Naive B cell (primary cell): ENCODE measurements around the gene CYB5B. TPM values are rescaled to one million over a fixed set of nuclear protein-coding genes. Genes with fewer than 3 reads are reported as not detected.

Experiments
- ATAC-seq, 2 donors: fragments of 150-1000 bp; cut with Tn5 transposase; 2 replicates each; pipeline ENCODE4 v1.10.0; 2021; ENCODE audit warnings: low read depth in 2 of 2, mild to moderate bottlenecking in 2 of 2, moderate library complexity in 2 of 2
- DNase-seq: peaks from one replicate; pipeline ENCODE4 v3.0.0; 2022
- H3K27ac Mint-ChIP-seq, 6 donors: one replicate each; pipeline ENCODE4 v1.8.0; 2020 to 2022; ENCODE audit warnings: mild to moderate bottlenecking in 6 of 6, mixed read lengths in 6 of 6, moderate library complexity in 5 of 6, inconsistent platforms in 2 of 6
- H3K27me3 Mint-ChIP-seq, 3 donors: one replicate each; pipeline ENCODE4 v1.8.0; 2021 to 2022; ENCODE audit warnings: mixed read lengths in 3 of 3, mild to moderate bottlenecking in 1 of 3
- H3K36me3 Mint-ChIP-seq, 2 donors: one replicate each; pipeline ENCODE4 v1.8.0; 2020 to 2022; ENCODE audit warnings: mixed read lengths in 2 of 2, inconsistent platforms in 1 of 2, mild to moderate bottlenecking in 1 of 2
- H3K4me1 Mint-ChIP-seq, 3 donors: one replicate each; pipeline ENCODE4 v1.8.0; 2020 to 2022; ENCODE audit warnings: mixed read lengths in 3 of 3, inconsistent platforms in 1 of 3, mild to moderate bottlenecking in 1 of 3, moderate library complexity in 1 of 3
- H3K4me3 Mint-ChIP-seq, 8 donors: one replicate each; pipeline ENCODE4 v1.8.0; 2020 to 2022; ENCODE audit warnings: mild to moderate bottlenecking in 8 of 8, mixed read lengths in 8 of 8, moderate library complexity in 8 of 8, inconsistent platforms in 2 of 8
- H3K9me3 Mint-ChIP-seq, 7 donors: one replicate each; pipeline ENCODE4 v1.8.0; 2020 to 2022; ENCODE audit warnings: mixed read lengths in 7 of 7, mild to moderate bottlenecking in 5 of 7, inconsistent platforms in 2 of 7, moderate library complexity in 1 of 7
- polyA plus RNA-seq, 6 donors: library from polyadenylated mRNA; unstranded; fragments of 300-500 nt; fragmentation: Illumina TruSeq; gene quantifications; one replicate each; pipeline ENCODE4 v1.2.3, GENCODE V29; 2021; ENCODE audit warnings: low read depth in 6 of 6

CYB5B gene, protein sequence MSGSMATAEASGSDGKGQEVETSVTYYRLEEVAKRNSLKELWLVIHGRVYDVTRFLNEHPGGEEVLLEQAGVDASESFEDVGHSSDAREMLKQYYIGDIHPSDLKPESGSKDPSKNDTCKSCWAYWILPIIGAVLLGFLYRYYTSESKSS
- polyA plus RNA-seq: 100 to 1,000 TPM in 5 of 6 donors, 10 to 100 TPM in 1; 68.3 to 107 (median 103) TPM

DNA sequence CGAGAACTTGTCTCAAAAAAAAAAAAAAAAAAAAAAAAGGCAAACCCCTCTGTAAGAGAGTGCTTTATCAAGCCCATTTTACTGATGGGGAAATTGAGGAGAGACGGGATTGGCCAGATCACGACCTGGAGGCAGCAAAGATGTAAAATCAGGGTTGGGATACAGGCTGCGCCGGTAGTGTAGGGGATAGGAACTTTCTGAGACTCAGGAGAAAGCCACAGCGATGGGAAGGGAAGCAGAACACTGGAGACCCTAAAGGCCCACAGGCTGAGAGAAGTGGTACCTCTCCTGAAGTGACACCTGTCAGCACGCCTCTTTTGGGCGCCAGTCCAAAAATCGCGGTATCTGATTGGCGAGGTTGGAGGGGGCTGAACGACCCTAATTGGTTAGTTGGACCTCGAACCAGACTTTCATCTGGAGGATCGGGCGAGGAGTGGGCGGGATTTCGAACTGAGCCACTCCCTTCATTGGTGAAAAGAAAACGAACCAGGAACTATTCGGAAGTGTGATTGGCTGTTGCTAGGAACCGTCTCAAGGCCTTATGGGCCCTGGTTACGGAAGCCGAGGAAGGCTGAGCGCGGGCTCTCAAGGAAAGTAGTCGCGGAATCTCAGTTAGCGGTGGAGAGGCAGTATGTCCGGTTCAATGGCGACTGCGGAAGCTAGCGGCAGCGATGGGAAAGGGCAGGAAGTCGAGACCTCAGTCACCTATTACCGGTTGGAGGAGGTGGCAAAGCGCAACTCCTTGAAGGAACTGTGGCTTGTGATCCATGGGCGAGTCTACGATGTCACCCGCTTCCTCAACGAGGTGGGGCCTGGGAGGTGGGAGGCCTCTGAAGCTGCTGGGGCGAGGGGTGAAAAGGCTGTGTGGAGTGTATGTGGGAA lies at the start of gene CYB5B:
Gene CYB5B, plus strand, starts transcription at position 567 of the 882 bp plus-strand sequence. Its CDS starts 65 bp downstream, at position 632.
- H3K4me1 Mint-ChIP-seq: peaks cover 25 to 46% (median 27%) of the 10 kb centered on the region in 3 donors
- ATAC-seq: peak; percentile 93 to 94
- no peaks in the 10 kb centered on the region for H3K27me3 Mint-ChIP-seq

DNA sequence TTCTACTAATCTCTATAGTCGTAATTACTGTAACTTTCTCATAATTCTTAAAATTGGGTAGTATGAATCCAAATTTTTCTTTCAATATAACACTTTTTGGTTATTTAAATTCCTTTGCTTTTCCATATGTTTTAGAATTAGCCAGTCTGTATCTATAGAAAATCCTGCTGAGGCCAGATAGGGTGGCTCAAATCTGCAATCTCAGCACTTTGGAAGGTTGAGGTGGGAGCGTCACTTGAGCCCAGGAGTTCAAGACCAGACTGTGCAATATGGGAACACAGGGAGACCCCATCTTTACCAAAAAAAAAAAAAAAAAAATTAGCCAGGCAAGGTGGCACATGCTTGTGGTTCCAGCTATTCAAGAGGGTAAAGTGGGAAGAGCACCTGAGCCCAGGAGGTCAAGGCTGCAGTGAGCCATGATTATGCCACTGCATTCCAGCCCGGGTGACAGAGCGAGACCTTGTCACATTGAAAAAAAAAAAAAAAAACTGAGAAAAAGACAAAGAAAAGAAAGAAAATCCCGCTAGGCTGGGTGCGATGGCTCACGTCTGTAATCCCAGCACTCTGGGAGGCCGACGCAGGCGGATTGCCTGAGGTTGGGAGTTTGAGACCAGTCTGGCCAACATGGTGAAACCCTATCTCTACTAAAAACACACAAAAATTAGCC lies 47.9 kb upstream of the CYB5B start:
- H3K36me3 Mint-ChIP-seq: peaks cover 7 to 13% of the 10 kb centered on the region in 2 donors
- no peaks in the 10 kb centered on the region for H3K27me3 Mint-ChIP-seq
- no peak for ATAC-seq
- no peak for DNase-seq
- no peak overlapping the region for H3K4me3 Mint-ChIP-seq
- H3K9me3 Mint-ChIP-seq: no peaks in the 10 kb centered on the region
- H3K4me1 Mint-ChIP-seq: peaks cover 15 to 31% (median 17%) of the 10 kb centered on the region in 3 donors
- H3K27ac Mint-ChIP-seq: peak overlapping the region in 2 of 6 donors; percentile 36 to 81

More for the DNA sequence above, at the start of gene CYB5B:
- H3K9me3 Mint-ChIP-seq: peaks cover 4 to 13% (median 6%) of the 10 kb centered on the region in 7 donors
- peak; percentile 96 for DNase-seq
- peaks cover 13 to 19% of the 10 kb centered on the region in 2 donors for H3K36me3 Mint-ChIP-seq
- peak within 1 kb of the TSS; percentile 55 to 98 (median 95) for H3K27ac Mint-ChIP-seq
- peak within 1 kb of the TSS; percentile 95 to 99 (median 97) for H3K4me3 Mint-ChIP-seq

DNA sequence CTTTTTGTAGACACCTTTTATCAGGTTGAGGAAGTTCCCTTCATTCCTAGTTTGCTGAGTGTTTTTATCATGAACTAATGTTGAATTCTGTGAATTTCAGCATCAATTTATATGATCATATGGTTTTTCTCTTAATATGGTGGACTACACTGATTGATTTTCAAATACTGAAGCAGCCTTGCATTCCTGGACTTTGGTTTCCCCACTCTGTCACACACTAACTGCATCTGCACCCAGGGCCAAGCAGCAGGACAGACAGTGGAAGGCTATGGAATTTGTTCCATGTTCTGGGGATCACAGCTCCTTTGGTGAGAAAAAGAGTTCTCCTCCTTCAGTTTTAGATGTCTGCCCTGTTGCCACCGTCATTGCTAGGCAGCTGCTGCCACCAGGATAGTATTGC lies 46.4 kb upstream of the CYB5B start:
- peaks cover 11 to 29% (median 19%) of the 10 kb centered on the region in 3 donors for H3K4me1 Mint-ChIP-seq
- H3K36me3 Mint-ChIP-seq: peaks cover 14 to 20% of the 10 kb centered on the region in 2 donors
- H3K27ac Mint-ChIP-seq: peak overlapping the region in 4 of 6 donors; percentile 27 to 73 (median 46)
- ATAC-seq (no peak), DNase-seq (no peak)
- no peak overlapping the region for H3K4me3 Mint-ChIP-seq
- no peaks in the 10 kb centered on the region for H3K27me3 Mint-ChIP-seq
- H3K9me3 Mint-ChIP-seq: no peaks in the 10 kb centered on the region

DNA sequence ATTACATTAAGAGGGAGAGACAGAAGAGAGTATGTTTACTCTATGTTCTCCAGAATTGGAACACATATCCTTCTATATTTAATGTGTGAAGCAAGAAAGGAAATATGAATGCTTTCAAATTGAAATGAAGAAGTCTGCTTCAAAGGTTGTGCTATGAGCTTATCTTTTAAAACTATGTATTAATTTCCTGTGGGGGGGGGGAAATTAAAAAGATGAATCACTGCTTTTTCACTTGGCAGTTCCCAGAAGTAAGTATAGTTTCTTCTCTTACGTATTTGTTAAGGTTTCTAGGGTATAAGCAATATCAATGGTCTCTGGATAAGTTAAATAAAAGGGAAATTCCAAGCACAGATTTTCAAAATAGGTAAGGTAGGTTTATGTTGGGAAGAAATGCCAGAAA lies 45.7 kb upstream of the CYB5B start:
- H3K27me3 Mint-ChIP-seq: no peaks in the 10 kb centered on the region
- no peaks in the 10 kb centered on the region for H3K9me3 Mint-ChIP-seq
- DNase-seq (no peak), ATAC-seq (no peak)
- H3K36me3 Mint-ChIP-seq: peaks cover 14 to 20% of the 10 kb centered on the region in 2 donors
- peak overlapping the region in 4 of 6 donors; percentile 22 to 65 (median 42) for H3K27ac Mint-ChIP-seq
- no peak overlapping the region for H3K4me3 Mint-ChIP-seq
- H3K4me1 Mint-ChIP-seq: peaks cover 11 to 28% (median 24%) of the 10 kb centered on the region in 3 donors

DNA sequence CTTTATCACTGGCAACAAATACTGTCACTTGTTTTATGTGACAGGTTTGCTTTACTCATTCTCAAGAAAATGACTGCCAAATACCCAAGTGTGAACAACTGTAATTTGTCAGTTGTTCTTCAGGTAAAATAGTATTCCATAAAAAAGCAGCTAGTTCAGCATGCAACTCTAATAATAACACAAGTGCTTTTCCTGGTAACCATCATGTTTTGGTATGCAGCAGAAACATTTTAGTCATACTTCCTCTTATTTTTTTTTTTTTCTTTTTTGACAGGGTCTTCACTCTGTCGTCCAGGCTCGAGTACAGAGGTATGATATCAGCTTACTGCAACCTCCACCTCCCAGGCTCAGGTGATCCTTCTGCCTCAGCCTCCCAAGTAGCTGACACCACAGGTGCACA lies 43.2 kb upstream of the CYB5B start:
- DNase-seq (peak; percentile 14), ATAC-seq (no peak)
- peaks cover 27 to 43% (median 42%) of the 10 kb centered on the region in 3 donors for H3K4me1 Mint-ChIP-seq
- H3K27me3 Mint-ChIP-seq: no peaks in the 10 kb centered on the region
- H3K4me3 Mint-ChIP-seq: peak overlapping the region in 4 of 8 donors; percentile 38 to 45 (median 41)
- H3K36me3 Mint-ChIP-seq: peaks cover 14 to 20% of the 10 kb centered on the region in 2 donors
- no peaks in the 10 kb centered on the region for H3K9me3 Mint-ChIP-seq
- peak overlapping the region in 5 of 6 donors; percentile 59 to 85 (median 78) for H3K27ac Mint-ChIP-seq

DNA sequence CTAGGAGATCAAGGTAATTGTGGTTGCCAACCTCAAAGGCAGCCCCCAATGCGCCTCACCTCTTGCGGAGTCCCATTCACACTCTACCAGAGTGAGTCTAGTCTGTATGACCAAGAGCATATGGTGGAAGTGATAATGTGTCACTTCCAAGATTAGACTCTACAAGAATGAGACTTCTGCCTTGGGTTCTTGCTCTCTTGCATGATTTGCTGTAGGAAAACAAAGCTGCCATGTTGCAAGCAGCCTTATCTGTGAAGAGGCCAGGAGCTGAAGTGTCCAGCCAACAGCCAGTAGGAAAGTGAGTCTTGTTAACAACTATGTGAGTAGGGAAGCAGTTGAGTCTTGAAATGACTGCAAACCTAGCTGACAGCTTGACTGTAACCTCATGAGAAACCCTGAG lies 42.0 kb upstream of the CYB5B start:
- Mint-ChIP-seq H3K4me3 (peak overlapping the region in 2 of 8 donors; percentile 20 to 34), H3K4me1 (peaks cover 27 to 44% (median 43%) of the 10 kb centered on the region in 3 donors)

DNA sequence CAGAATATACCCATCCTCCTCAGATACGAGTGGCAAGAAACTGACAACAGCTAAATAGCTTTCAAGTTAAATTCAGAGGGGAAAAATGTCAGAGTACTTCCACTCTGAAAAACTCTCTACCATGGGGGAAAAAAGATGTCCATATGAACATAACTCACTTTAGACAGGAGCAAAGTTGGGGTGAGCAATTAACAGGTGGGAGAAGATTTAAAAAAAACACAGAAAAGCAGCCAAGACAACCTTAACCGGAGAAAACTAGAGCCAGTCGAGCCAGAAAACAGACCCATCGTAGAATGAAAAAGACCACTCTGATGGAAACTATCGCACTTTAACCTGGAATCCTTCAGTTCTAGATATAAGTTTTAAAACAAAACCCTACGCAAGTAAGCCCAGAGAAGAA lies 39.4 kb upstream of the CYB5B start:
- ATAC-seq (no peak), DNase-seq (no peak)
- no peaks in the 10 kb centered on the region for H3K9me3 Mint-ChIP-seq
- H3K4me1 Mint-ChIP-seq: peaks cover 20 to 44% (median 38%) of the 10 kb centered on the region in 3 donors
- H3K36me3 Mint-ChIP-seq: peaks cover 7 to 8% of the 10 kb centered on the region in 2 donors
- H3K27ac Mint-ChIP-seq: peak overlapping the region; percentile 84 to 97 (median 94)
- H3K4me3 Mint-ChIP-seq: peak overlapping the region; percentile 83 to 96 (median 92)
- no peaks in the 10 kb centered on the region for H3K27me3 Mint-ChIP-seq

More for the DNA sequence above, 42.0 kb upstream of the CYB5B start:
- peak overlapping the region in 3 of 6 donors; percentile 63 to 95 (median 92) for H3K27ac Mint-ChIP-seq
- H3K36me3 Mint-ChIP-seq: peaks cover 14 to 20% of the 10 kb centered on the region in 2 donors
- ATAC-seq: no peak
- no peaks in the 10 kb centered on the region for H3K27me3 Mint-ChIP-seq
- no peaks in the 10 kb centered on the region for H3K9me3 Mint-ChIP-seq
- no peak for DNase-seq

DNA sequence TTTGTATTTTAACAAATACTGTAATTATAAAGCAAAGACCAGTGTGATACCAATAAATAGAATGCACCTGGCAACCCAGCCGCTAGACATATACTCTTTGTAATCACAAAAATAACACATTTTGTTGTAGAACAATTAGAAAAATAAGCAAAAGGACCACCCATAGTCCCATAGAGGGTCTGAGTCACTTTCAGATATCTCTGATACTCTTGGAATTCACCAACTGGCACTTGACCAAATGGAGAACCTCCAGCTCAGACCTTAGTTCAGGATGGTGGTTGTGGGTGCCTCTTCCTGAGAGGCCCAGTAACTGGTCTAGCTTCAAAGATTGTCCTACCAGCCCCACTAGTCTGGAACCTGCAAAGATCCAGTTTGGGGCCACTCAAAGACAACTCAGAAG lies 37.8 kb upstream of the CYB5B start:
- ATAC-seq: no peak

DNA sequence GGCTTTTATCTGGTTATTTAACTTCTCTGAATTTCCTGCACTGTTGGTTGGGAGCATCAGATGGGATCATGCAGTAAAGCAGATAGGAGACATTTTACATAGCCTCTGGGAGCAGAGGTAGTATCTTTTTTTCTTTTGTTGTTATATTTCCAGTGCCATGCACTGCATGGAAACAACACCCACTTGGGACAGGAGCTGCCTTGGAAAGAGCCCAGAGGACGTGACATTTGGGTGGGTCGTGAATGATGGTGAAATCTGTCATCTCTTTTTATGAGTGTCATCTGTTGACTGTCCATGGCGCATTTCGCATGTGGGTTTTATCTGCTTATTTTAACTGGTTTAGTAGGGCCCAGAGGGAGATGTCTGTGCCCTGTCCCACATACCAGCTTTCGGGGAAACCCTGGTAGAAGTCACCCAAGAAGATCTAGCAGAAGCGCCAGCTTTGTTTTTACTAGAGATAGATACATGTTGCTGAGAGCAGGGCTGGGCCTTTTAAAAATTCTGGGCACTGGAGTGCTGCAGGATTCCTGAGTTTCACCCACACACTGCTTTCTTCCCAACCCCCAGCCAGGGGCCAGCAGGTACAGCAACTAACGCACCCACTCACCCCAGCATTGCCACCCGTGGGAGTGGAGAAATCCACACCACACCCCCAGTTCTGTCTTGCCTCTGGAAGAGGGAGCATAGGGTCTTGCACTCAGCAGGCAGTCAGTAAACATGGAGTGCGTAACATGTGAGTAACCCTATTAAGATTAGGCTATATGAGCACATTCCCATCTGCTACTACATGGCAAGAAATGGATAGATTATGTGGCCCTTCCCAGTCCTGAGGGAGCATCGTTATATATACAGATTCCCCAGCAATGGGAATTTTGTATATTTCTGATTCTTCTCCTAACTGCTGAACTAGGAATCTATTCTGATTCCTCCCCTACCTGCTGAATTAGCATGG lies 30.2 kb upstream of the CYB5B start:
- no peaks in the 10 kb centered on the region for H3K9me3 Mint-ChIP-seq
- ATAC-seq: no peak
- H3K4me3 Mint-ChIP-seq: peak overlapping the region in 1 of 8 donors; percentile 4
- H3K36me3 Mint-ChIP-seq: no peaks in the 10 kb centered on the region
- no peak for DNase-seq
- H3K27me3 Mint-ChIP-seq: no peaks in the 10 kb centered on the region
- H3K4me1 Mint-ChIP-seq: peaks cover 4% of the 10 kb centered on the region in 3 donors
- no peak overlapping the region for H3K27ac Mint-ChIP-seq

More for the DNA sequence above, 37.8 kb upstream of the CYB5B start:
- Mint-ChIP-seq H3K27me3 (no peaks in the 10 kb centered on the region), H3K27ac (peak overlapping the region in 1 of 6 donors; percentile 95), H3K4me3 (peak overlapping the region in 7 of 8 donors; percentile 89 to 96 (median 94)), H3K9me3 (no peaks in the 10 kb centered on the region), H3K4me1 (peaks cover 20 to 34% (median 33%) of the 10 kb centered on the region in 3 donors), H3K36me3 (peaks cover 7 to 8% of the 10 kb centered on the region in 2 donors)
- DNase-seq: no peak

DNA sequence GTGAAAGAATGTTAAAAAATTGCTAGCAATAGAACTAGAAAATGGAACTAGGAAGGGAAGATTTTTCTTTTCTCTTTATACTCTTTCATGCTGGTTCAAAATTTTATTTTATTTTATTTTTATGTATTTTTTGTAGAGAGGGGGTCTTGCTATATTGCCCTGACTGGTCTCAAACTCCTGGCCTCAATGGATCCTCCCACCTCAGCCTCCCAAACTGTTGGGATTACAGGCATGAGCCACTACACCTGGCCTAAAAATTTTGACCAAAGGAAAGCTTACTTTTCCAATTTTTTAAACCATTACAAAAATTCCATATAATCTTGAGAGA lies 28.6 kb upstream of the CYB5B start:
- ATAC-seq: no peak

DNA sequence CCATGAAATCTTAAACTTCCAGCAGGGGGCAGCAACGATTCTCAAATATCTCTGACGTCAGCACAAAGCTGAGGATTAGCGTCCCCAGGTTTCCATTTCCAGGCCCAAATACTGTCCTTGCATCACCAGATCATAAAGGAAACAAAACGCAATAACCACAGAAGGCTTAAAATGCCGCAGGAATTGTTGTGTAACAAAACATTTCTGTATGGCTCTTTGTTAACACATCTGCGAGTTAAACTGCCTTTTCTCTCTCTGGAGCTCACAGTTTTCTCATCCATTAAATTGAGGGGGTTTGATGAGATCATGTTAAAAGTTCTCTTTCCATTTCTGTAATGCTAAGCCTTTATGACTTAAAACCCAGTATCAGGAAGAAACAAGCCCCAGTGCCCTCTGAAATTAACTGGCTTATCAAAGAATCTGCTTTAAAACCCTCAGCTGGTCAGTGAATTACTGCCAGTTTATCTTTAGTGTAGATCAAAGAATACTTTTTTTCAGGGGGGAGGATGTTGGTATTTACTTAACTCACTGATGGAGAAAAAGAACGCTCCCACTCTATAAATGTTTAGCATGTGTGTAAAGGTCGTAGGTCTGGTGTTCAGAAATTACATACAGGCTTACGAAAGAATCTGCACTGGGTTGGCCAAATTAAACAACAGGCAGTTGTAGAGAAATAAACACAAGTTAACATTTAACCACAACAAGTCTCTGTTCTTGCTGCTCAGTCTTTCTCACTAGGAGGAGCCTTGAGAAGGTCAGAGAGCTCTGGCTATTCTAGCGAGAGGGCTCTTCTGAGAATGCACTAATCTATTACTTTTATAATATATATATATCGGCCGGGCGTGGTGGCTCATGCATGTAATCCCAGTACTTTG lies 28.0 kb upstream of the CYB5B start:
- peak; percentile 68 to 83 for ATAC-seq
- peak; percentile 57 for DNase-seq
- Mint-ChIP-seq H3K4me3 (peak overlapping the region in 2 of 8 donors; percentile 9 to 25), H3K27ac (peak overlapping the region in 5 of 6 donors; percentile 18 to 83 (median 59)), H3K36me3 (no peaks in the 10 kb centered on the region), H3K9me3 (no peaks in the 10 kb centered on the region), H3K27me3 (no peaks in the 10 kb centered on the region), H3K4me1 (peaks cover 4% of the 10 kb centered on the region in 3 donors)

More for the DNA sequence above, 28.6 kb upstream of the CYB5B start:
- Mint-ChIP-seq H3K9me3 (no peaks in the 10 kb centered on the region), H3K27me3 (no peaks in the 10 kb centered on the region), H3K4me3 (peak overlapping the region in 1 of 8 donors; percentile 25), H3K36me3 (no peaks in the 10 kb centered on the region), H3K4me1 (peaks cover 4% of the 10 kb centered on the region in 3 donors), H3K27ac (peak overlapping the region in 2 of 6 donors; percentile 18 to 83)
- no peak for DNase-seq
